ENCODE measurements around the gene LMF1.

DNA sequence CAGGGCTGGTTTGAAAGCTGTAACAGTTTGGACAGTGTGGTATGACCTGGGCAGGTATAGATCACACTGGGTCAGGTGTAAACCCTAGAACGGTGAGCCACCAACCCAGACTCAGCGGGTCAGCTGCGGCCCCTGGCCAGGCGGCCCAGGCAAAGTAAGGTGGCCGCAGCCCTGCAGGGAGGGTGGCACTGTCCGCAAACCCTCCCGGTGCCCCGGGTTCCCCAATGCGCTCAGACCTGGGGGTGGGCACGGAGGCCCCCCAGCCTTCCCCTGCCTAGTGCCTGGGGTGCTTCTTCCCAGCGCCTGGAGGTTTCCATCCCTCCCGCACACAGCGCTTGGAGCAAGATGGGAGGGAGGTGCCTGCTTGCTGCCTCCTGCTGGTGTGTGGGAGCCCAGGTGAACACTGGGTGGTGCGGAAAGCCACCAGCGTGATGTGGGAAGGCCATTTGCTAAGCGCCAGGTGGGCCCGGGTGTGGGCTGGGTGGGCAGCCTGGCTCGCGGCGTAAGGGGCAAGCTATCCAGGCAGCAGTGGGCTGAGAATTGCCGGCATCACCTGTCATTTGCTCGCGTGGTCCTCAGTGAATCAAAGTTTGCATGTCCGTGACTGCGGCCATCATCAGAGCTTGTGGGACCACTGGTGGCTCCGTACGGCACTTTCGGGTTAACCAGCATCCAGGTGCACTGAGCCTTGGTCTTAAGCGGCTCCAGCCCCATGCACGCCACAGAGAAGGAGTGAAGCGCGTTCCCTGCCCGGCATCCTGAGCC lies 122.9 kb downstream of the LMF1 start:
- no peak for TF ChIP-seq POLR2A (IDR thresholded peaks at IDR 0.05; ENCODE audit: extremely low read depth, insufficient read length)
- TF ChIP-seq, protein P1, sequence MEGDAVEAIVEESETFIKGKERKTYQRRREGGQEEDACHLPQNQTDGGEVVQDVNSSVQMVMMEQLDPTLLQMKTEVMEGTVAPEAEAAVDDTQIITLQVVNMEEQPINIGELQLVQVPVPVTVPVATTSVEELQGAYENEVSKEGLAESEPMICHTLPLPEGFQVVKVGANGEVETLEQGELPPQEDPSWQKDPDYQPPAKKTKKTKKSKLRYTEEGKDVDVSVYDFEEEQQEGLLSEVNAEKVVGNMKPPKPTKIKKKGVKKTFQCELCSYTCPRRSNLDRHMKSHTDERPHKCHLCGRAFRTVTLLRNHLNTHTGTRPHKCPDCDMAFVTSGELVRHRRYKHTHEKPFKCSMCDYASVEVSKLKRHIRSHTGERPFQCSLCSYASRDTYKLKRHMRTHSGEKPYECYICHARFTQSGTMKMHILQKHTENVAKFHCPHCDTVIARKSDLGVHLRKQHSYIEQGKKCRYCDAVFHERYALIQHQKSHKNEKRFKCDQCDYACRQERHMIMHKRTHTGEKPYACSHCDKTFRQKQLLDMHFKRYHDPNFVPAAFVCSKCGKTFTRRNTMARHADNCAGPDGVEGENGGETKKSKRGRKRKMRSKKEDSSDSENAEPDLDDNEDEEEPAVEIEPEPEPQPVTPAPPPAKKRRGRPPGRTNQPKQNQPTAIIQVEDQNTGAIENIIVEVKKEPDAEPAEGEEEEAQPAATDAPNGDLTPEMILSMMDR (IDR thresholded peaks at IDR 0.05; ENCODE audit: low read depth, low read length) = no peak
- TF ChIP-seq, protein P2, sequence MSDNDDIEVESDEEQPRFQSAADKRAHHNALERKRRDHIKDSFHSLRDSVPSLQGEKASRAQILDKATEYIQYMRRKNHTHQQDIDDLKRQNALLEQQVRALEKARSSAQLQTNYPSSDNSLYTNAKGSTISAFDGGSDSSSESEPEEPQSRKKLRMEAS (IDR thresholded peaks at IDR 0.05; ENCODE audit: low read depth, low read length) = no peak
- TF ChIP-seq MYC (IDR thresholded peaks at IDR 0.05; ENCODE audit: low read depth, low read length) = no peak
